GM13977 (cell line): ENCODE results near the gene ABT1.

Experiments used
- DNase-seq: peaks from one replicate; pipeline ENCODE4 v3.0.0; 2012; ENCODE audit warnings: low spot score
- CTCF ChIP-seq: IDR thresholded peaks from 2 replicates; pipeline ENCODE4 v1.5.1; 2012; ENCODE audit warnings: mild to moderate bottlenecking, control low read depth; ENCODE audit not compliant: insufficient read depth; ENCODE audit errors: extremely low read depth, missing control alignments
- in situ Hi-C: fragments of 300-500 bp; cut with MboI; formaldehyde crosslinking; loops from one replicate; pipeline ENCODE4 v1.12.0; 2022; ENCODE audit warnings: low sequenced_read_pairs, low pct_unique_long_range_greater_than_20kb, mixed read lengths, inconsistent platforms; ENCODE audit not compliant: unreplicated experiment

ABT1 gene

GRCh38 chr6:26561533-26562466, 35.0 kb upstream of the ABT1 start:
- in situ Hi-C loops = loop anchor here (10.0 kb wide), 1 partner anchor 227 kb away; no protein-coding TSS in a partner anchor
- TF ChIP-seq CTCF = no peak
- no peak for DNase-seq

- in situ Hi-C loops = loop anchor here (10.0 kb wide), 1 partner anchor 229 kb away; no protein-coding TSS in a partner anchor
- no peak for DNase-seq
- TF ChIP-seq CTCF = no peak
Measured at GRCh38 chr6:26563488-26563887, 33.3 kb upstream of the ABT1 start.

GRCh38 chr6:26568601-26569432, 27.9 kb upstream of the ABT1 start:
- peak; percentile 85 for DNase-seq

GRCh38 chr6:26569433-26569764, 27.4 kb upstream of the ABT1 start:
- in situ Hi-C loops = loop anchor here (10.0 kb wide), 1 partner anchor 235 kb away; no protein-coding TSS in a partner anchor
- no peak for DNase-seq
- no peak for TF ChIP-seq CTCF

More at GRCh38 chr6:26568601-26569432, 27.9 kb upstream of the ABT1 start:
- in situ Hi-C loops = loop anchor here (10.0 kb wide), 1 partner anchor 234 kb away; no protein-coding TSS in a partner anchor
- TF ChIP-seq CTCF = peak; percentile 68

- no peak for DNase-seq
- in situ Hi-C loops = loop anchor here (10.0 kb wide), 1 partner anchor 385 kb away; a partner anchor contains a TSS
- TF ChIP-seq CTCF = no peak
Measured at GRCh38 chr6:26570027-26570809, 26.5 kb upstream of the ABT1 start.
